ENCODE measurements around the gene LMNA. TPM values are rescaled to one million over a fixed set of nuclear protein-coding genes. Genes with fewer than 3 reads are reported as not detected.
A peak's percentile ranks its signal among the peaks of the same experiment; 100 is the strongest.

LMNA gene
- total RNA-seq, 4 donors from 2014 or later = 574 to 977 (median 714) TPM

DNA sequence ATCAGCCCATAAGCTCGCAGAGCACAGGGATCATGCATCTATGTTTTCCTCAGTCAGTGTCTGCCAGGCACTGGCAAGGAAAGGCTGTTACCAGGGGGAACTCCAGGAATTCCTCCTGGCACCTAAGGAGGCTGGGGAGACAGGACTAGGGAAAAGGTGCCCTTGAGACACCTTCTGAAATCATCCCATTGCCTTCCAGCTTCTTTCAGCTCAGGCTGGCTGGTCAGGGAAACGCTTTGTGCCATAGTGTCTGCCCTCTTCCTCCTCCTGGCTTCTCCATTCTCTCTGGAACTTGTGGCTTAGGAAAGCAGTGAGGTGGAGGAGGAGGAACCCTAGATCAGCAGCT is 13.8 kb downstream of the LMNA start:
- Histone ChIP-seq H3K27me3 (no peaks in the 10 kb centered on the region), H3K4me1 (peaks cover 79% of the 10 kb centered on the region), H3K4me3 (peak overlapping the region; percentile 30), H3K36me3 (peaks cover 30% of the 10 kb centered on the region), H3K27ac (peak overlapping the region; percentile 100), H3K9me3 (no peaks in the 10 kb centered on the region)
- no peak for DNase-seq (ENCODE audit: low spot score in 2 of 2)
- TF ChIP-seq, protein P1, sequence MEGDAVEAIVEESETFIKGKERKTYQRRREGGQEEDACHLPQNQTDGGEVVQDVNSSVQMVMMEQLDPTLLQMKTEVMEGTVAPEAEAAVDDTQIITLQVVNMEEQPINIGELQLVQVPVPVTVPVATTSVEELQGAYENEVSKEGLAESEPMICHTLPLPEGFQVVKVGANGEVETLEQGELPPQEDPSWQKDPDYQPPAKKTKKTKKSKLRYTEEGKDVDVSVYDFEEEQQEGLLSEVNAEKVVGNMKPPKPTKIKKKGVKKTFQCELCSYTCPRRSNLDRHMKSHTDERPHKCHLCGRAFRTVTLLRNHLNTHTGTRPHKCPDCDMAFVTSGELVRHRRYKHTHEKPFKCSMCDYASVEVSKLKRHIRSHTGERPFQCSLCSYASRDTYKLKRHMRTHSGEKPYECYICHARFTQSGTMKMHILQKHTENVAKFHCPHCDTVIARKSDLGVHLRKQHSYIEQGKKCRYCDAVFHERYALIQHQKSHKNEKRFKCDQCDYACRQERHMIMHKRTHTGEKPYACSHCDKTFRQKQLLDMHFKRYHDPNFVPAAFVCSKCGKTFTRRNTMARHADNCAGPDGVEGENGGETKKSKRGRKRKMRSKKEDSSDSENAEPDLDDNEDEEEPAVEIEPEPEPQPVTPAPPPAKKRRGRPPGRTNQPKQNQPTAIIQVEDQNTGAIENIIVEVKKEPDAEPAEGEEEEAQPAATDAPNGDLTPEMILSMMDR (IDR thresholded peaks at IDR 0.05) = no peak
- TF ChIP-seq POLR2AphosphoS5 (IDR thresholded peaks at IDR 0.05) = no peak
- no peak for TF ChIP-seq EP300 (IDR thresholded peaks at IDR 0.05)
- TF ChIP-seq POLR2A (IDR thresholded peaks at IDR 0.05) = no peak
- WGBS = 6% methylated on average over 2 of the region's 2 CpGs

DNA sequence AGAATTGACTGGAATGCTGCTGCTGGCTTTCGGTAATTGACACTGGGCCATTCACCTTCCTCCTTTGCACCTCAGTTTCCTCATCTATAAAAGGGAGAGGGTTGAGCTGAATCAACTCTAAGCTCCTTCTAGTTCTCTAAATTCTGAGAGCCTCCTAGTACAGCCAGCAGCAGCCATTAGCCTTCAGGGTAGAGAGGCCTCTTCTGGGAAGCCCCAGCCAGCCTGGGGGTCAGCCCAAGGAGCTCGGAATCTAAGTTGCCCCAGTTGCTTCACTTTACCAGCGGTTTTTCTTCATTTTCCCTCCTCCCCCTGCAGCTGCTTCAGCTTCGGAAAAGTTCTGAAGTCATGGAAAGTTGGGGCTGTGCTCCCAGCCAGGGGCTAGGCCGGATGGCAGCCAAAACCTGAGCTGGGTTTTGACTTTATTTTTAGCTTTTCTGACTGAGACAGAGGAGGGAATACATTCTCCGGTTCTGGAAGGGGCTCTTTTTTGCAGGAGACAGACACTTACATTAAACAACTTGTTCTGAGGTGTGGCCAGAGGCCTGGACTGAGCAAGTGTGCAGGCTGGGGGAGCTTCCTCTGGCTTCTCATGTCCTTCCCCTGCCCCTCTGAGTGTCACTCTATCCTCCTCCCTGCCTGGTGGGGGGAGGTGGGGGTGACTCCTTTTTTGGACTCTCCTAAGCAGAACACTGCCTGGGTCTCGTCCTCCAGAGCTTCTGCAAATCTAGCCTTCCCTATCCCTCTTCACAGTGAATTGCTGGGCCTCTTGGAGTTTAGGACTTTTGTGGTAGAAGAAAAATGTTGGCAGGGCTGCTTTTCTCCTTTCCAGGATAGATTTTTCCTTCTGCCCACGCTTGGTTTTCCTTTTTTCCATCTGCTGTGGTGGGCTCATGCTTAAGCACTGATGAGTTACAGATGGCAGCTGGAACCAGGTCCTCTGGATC is 14.4 kb downstream of the LMNA start:
- DNase-seq (ENCODE audit: low spot score in 2 of 2) = peak in 1 of 2 donors; percentile 76
- 7% methylated on average over 8 of the region's 8 CpGs for WGBS
- Histone ChIP-seq H3K27ac (peak overlapping the region; percentile 100), H3K9me3 (no peaks in the 10 kb centered on the region), H3K4me1 (peaks cover 74% of the 10 kb centered on the region), H3K36me3 (peaks cover 36% of the 10 kb centered on the region), H3K27me3 (no peaks in the 10 kb centered on the region), H3K4me3 (peak overlapping the region; percentile 30)
- TF ChIP-seq POLR2A (IDR thresholded peaks at IDR 0.05) (no peak), EP300 (IDR thresholded peaks at IDR 0.05) (no peak)

DNA sequence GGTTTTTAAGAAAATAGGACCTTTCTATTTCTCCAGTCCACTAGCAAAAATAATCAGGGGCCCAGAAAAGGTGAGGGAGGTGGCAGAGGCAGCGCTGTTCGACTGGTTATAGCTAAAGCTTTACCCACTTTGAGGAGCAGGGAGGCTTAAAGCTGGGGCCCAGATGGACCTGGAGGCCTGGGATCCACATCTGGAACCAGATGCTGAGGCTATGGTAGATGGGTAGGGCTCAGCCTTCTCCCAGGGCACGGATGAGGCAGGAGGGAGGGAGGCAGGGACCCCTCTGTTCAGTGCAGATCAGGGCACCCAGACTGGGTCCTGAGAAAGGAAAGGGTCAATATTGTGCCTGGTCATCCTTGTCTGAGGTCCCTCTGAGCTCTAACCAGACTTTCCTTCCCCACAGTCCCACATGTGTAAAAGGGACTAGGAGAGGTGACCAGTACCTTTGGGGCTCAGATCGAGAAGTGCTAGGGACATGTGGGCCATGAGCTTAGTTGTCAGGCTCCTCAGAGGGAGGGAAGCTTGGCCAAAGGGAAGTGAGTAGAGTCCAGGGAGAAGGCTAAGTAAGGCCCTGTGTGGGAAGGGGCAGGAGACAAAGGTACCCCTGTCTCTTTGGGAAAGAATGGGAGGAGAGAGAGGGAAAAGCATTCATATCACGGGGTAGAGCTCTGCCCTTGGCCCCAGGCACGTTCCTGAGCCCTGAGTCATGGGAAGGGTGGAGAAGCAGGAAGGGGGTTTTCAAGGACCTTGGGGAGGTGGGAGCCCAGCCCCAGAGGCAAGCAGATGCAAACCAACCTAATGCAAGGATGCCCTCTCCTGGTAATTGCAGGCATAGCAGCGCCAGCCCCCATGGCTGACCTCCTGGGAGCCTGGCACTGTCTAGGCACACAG is 15.4 kb downstream of the LMNA start:
- Histone ChIP-seq H3K36me3 (peaks cover 46% of the 10 kb centered on the region), H3K27ac (peak overlapping the region; percentile 100), H3K9me3 (no peaks in the 10 kb centered on the region), H3K4me3 (peak overlapping the region; percentile 30), H3K27me3 (no peaks in the 10 kb centered on the region), H3K4me1 (peaks cover 67% of the 10 kb centered on the region)
- DNase-seq (ENCODE audit: low spot score in 2 of 2) = peak; percentile 96 to 97
- TF ChIP-seq POLR2A (IDR thresholded peaks at IDR 0.05) (no peak), POLR2AphosphoS5 (IDR thresholded peaks at IDR 0.05) (peak in 2 of 3 donors; percentile 87 to 94), EP300 (IDR thresholded peaks at IDR 0.05) (no peak)
- TF ChIP-seq, protein P1 (IDR thresholded peaks at IDR 0.05) = peak; percentile 98 to 99
- 12% methylated on average over 7 of the region's 7 CpGs for WGBS

DNA sequence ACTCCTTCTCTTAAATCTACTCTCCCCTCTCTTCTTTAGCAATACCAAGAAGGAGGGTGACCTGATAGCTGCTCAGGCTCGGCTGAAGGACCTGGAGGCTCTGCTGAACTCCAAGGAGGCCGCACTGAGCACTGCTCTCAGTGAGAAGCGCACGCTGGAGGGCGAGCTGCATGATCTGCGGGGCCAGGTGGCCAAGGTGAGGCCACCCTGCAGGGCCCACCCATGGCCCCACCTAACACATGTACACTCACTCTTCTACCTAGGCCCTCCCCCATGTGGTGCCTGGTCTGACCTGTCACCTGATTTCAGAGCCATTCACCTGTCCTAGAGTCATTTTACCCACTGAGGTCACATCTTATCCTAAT is 16.0 kb downstream of the LMNA start:
- no peak for DNase-seq (ENCODE audit: low spot score in 2 of 2)
- Histone ChIP-seq H3K4me3 (no peak overlapping the region), H3K36me3 (peaks cover 53% of the 10 kb centered on the region), H3K9me3 (no peaks in the 10 kb centered on the region), H3K27ac (peak overlapping the region; percentile 100), H3K27me3 (no peaks in the 10 kb centered on the region), H3K4me1 (peaks cover 61% of the 10 kb centered on the region)
- WGBS = 78% methylated on average over 6 of the region's 6 CpGs
- TF ChIP-seq POLR2A (IDR thresholded peaks at IDR 0.05) = no peak
- no peak for TF ChIP-seq POLR2AphosphoS5 (IDR thresholded peaks at IDR 0.05)
- no peak for TF ChIP-seq EP300 (IDR thresholded peaks at IDR 0.05)
- TF ChIP-seq, protein P1 (IDR thresholded peaks at IDR 0.05) = no peak

DNA sequence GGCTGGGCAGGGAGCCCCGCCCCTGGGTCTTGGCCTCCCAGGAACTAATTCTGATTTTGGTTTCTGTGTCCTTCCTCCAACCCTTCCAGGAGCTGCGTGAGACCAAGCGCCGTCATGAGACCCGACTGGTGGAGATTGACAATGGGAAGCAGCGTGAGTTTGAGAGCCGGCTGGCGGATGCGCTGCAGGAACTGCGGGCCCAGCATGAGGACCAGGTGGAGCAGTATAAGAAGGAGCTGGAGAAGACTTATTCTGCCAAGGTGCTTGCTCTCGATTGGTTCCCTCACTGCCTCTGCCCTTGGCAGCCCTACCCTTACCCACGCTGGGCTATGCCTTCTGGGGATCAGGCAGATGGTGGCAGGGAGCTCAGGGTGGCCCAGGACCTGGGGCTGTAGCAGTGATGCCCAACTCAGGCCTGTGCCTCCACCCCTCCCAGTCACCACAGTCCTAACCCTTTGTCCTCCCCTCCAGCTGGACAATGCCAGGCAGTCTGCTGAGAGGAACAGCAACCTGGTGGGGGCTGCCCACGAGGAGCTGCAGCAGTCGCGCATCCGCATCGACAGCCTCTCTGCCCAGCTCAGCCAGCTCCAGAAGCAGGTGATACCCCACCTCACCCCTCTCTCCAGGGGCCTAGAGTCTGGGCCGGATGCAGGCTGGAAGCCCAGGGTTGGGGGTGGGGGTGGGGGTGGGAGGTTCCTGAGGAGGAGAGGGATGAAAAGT is 20.4 kb downstream of the LMNA start:
- Histone ChIP-seq H3K9me3 (no peaks in the 10 kb centered on the region), H3K27me3 (no peaks in the 10 kb centered on the region), H3K4me3 (no peak overlapping the region), H3K36me3 (peaks cover 96% of the 10 kb centered on the region), H3K27ac (no peak overlapping the region), H3K4me1 (peaks cover 29% of the 10 kb centered on the region)
- WGBS = 86% methylated on average over 12 of the region's 18 CpGs
- TF ChIP-seq, protein P1 (IDR thresholded peaks at IDR 0.05) = no peak
- TF ChIP-seq POLR2AphosphoS5 (IDR thresholded peaks at IDR 0.05) (no peak), EP300 (IDR thresholded peaks at IDR 0.05) (no peak), POLR2A (IDR thresholded peaks at IDR 0.05) (no peak)
- DNase-seq (ENCODE audit: low spot score in 2 of 2) = no peak
